SK-N-SH treated with all-trans-retinoic acid at 6 μM for 48 hours (cell line): Measurements from ENCODE around the gene NXPE4.

Experiments used
- ARNTL ChIP-seq: fragments of 450-650 bp; formaldehyde crosslinking; IDR thresholded peaks from 2 replicates; pipeline ENCODE4 v1.5.0; 2020; ENCODE audit warnings: low read depth, mild to moderate bottlenecking, moderate library complexity, borderline replicate concordance
- ISL1 ChIP-seq: fragments of 250-450 bp; sonication (Bioruptor Pico); IDR thresholded peaks from 2 replicates; pipeline ENCODE4 v2.1.2; 2022; ENCODE audit warnings: mild to moderate bottlenecking, moderate library complexity
- PPARA ChIP-seq: fragments of 250-450 bp; sonication (Bioruptor Pico); IDR thresholded peaks from 2 replicates; pipeline ENCODE4 v1.5.0; 2020; ENCODE audit warnings: mild to moderate bottlenecking, borderline replicate concordance
- ZFP3 ChIP-seq: fragments of 250-450 bp; sonication (Bioruptor Pico); IDR thresholded peaks from 2 replicates; pipeline ENCODE4 v1.5.0; 2020; ENCODE audit warnings: mild to moderate bottlenecking, moderate library complexity
- ZFP30 ChIP-seq: fragments of 450-650 bp; formaldehyde crosslinking; IDR thresholded peaks from 2 replicates; pipeline ENCODE4 v1.5.0; 2022; ENCODE audit warnings: mild to moderate bottlenecking, moderate library complexity
- ZNF8 ChIP-seq: fragments of 450-650 bp; formaldehyde crosslinking; IDR thresholded peaks from 2 replicates; pipeline ENCODE4 v1.5.0; 2020; ENCODE audit warnings: mild to moderate bottlenecking, moderate library complexity
- TF ChIP-seq, protein P1 (sequence below): fragments of 250-450 bp; sonication (Bioruptor Pico); IDR thresholded peaks from 2 replicates; pipeline ENCODE4 v1.8.0; 2020; ENCODE audit warnings: mild to moderate bottlenecking, moderate library complexity, borderline replicate concordance

DNA sequence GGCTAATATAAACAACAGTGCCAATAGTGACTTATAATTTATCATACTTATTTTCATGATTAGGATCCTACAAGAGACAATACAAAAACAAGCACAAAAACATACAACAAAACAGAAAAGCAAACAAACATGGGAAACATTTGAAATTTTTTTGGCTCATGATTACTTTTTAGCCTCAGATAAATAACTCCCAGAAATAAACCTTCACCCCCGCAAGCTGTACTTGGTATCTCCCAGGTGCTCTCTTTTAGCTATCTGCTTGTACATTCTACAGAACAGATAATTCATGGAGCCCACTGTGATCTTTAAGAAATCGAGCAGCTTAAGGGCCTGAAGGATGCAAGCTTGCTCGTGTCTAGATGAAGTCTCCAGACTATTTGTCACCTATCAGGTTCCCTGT lies 883 bp downstream of the NXPE4 start:
- TF ChIP-seq, protein P1, sequence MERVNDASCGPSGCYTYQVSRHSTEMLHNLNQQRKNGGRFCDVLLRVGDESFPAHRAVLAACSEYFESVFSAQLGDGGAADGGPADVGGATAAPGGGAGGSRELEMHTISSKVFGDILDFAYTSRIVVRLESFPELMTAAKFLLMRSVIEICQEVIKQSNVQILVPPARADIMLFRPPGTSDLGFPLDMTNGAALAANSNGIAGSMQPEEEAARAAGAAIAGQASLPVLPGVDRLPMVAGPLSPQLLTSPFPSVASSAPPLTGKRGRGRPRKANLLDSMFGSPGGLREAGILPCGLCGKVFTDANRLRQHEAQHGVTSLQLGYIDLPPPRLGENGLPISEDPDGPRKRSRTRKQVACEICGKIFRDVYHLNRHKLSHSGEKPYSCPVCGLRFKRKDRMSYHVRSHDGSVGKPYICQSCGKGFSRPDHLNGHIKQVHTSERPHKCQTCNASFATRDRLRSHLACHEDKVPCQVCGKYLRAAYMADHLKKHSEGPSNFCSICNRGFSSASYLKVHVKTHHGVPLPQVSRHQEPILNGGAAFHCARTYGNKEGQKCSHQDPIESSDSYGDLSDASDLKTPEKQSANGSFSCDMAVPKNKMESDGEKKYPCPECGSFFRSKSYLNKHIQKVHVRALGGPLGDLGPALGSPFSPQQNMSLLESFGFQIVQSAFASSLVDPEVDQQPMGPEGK (CRISPR knock-in tag): no peak
- TF ChIP-seq PPARA (CRISPR knock-in tag) (no peak), ZFP3 (CRISPR knock-in tag) (no peak), ARNTL (CRISPR knock-in tag) (no peak), ZFP30 (CRISPR knock-in tag) (no peak), ISL1 (no peak), ZNF8 (CRISPR knock-in tag) (no peak)
